ENCODE measurements around the gene MED8. TPM values are rescaled to one million over a fixed set of nuclear protein-coding genes. Genes with fewer than 3 reads are reported as not detected.

The MED8 gene
- total RNA-seq, 1 experiment from 2014 or later: 61.6 TPM

DNA sequence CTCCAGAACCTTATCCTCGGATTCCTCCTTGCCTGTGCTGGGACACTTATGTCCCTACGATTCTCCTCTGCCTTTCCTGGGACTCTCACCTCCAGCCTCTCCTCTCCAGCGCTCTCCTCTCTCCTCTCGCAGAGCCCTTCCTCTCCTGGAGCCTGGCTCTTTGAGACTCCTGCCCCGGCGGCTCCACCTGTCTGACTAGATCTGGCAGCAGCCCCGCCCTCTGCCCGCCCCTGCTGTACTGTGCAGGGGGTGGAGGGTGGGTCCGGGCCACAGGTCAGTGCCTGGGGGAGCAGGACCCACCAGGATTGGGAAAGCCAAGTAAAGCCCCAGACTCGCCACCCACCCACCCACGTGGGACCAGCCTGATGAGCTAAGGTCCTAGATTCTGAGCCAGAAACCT, 23.4 kb downstream of the MED8 start:
- Mint-ChIP-seq H3K9me3 (ENCODE audit: unreplicated experiment) (no peaks in the 10 kb centered on the region), H3K27me3 (ENCODE audit: insufficient read depth, unreplicated experiment) (no peaks in the 10 kb centered on the region), H3K4me1 (ENCODE audit: insufficient read depth, unreplicated experiment) (peaks cover 44% of the 10 kb centered on the region), H3K4me3 (ENCODE audit: unreplicated experiment) (peak overlapping the region; percentile 87), H3K36me3 (ENCODE audit: insufficient read depth, unreplicated experiment) (peaks cover 35% of the 10 kb centered on the region), H3K27ac (ENCODE audit: low read depth, unreplicated experiment) (peak overlapping the region; percentile 84)
- intact Hi-C loops (cut with micrococcal nuclease): no loop called here
- no peak for TF ChIP-seq CTCF (IDR thresholded peaks at IDR 0.05; ENCODE audit: unreplicated experiment)
- no TSS peak for BruUV-seq (replicated peaks)
- POLR2A ChIA-PET: interaction anchor here (0.9 to 4.9 kb wide), 3 partner anchors 8 to 347 kb away, joined by 3 to 69 read pairs (median 41); partner anchors contain the start of genes CDC20, MED8 and SZT2
- peak; percentile 49 for DNase-seq (ENCODE audit: unreplicated experiment)
- CTCF ChIA-PET: interaction anchor here (0.6 to 1.2 kb wide), 2 partner anchors 8 to 134 kb away, joined by 3 read pairs; partner anchors contain the start of gene CDC20

- Mint-ChIP-seq H3K9me3 (ENCODE audit: unreplicated experiment) (no peaks in the 10 kb centered on the region), H3K4me1 (ENCODE audit: insufficient read depth, unreplicated experiment) (peaks cover 46% of the 10 kb centered on the region), H3K36me3 (ENCODE audit: insufficient read depth, unreplicated experiment) (peaks cover 37% of the 10 kb centered on the region), H3K27me3 (ENCODE audit: insufficient read depth, unreplicated experiment) (no peaks in the 10 kb centered on the region), H3K4me3 (ENCODE audit: unreplicated experiment) (peak overlapping the region; percentile 87), H3K27ac (ENCODE audit: low read depth, unreplicated experiment) (peak overlapping the region; percentile 84)
- intact Hi-C loops (cut with micrococcal nuclease): no loop called here
- DNase-seq (ENCODE audit: unreplicated experiment): no peak
- no peak for TF ChIP-seq CTCF (IDR thresholded peaks at IDR 0.05; ENCODE audit: unreplicated experiment)
- no TSS peak for BruUV-seq (replicated peaks)
- POLR2A ChIA-PET: interaction anchor here (0.9 to 4.9 kb wide), 3 partner anchors 7 to 347 kb away, joined by 3 to 69 read pairs (median 41); partner anchors contain the start of genes CDC20, MED8 and SZT2
- CTCF ChIA-PET: interaction anchor here (1.2 kb wide), 1 partner anchor 7 kb away, joined by 3 read pairs; the partner anchor contains the start of gene CDC20
Observed at GRCh38 chr1:43365678-43366077, 23.9 kb downstream of the MED8 start.

GRCh38 chr1:43363935-43364525, 25.6 kb downstream of the MED8 start:
- intact Hi-C loops (cut with micrococcal nuclease): no loop called here
- CTCF ChIA-PET: interaction anchor here (0.7 kb wide), 1 partner anchor 35 kb away, joined by 4 read pairs; no protein-coding TSS in a partner anchor
- no peaks in the 10 kb centered on the region for H3K27me3 Mint-ChIP-seq (ENCODE audit: insufficient read depth, unreplicated experiment)
- H3K36me3 Mint-ChIP-seq (ENCODE audit: insufficient read depth, unreplicated experiment): peaks cover 37% of the 10 kb centered on the region
- no peaks in the 10 kb centered on the region for H3K9me3 Mint-ChIP-seq (ENCODE audit: unreplicated experiment)
- H3K27ac Mint-ChIP-seq (ENCODE audit: low read depth, unreplicated experiment): no peak overlapping the region
- BruUV-seq (replicated peaks): TSS peak; percentile 39
- peaks cover 55% of the 10 kb centered on the region for H3K4me1 Mint-ChIP-seq (ENCODE audit: insufficient read depth, unreplicated experiment)
- TF ChIP-seq CTCF (IDR thresholded peaks at IDR 0.05; ENCODE audit: unreplicated experiment): no peak
- POLR2A ChIA-PET: no interaction called here
- DNase-seq (ENCODE audit: unreplicated experiment): no peak
- H3K4me3 Mint-ChIP-seq (ENCODE audit: unreplicated experiment): no peak overlapping the region

GRCh38 chr1:43363283-43363934, 26.2 kb downstream of the MED8 start:
- ChIA-PET POLR2A (no interaction called here), CTCF (interaction anchor here (0.5 to 0.7 kb wide), 2 partner anchors 36 to 57 kb away, joined by 3 to 4 read pairs; no protein-coding TSS in a partner anchor)
- Mint-ChIP-seq H3K27me3 (ENCODE audit: insufficient read depth, unreplicated experiment) (no peaks in the 10 kb centered on the region), H3K4me1 (ENCODE audit: insufficient read depth, unreplicated experiment) (peaks cover 52% of the 10 kb centered on the region), H3K4me3 (ENCODE audit: unreplicated experiment) (no peak overlapping the region), H3K36me3 (ENCODE audit: insufficient read depth, unreplicated experiment) (peaks cover 37% of the 10 kb centered on the region), H3K9me3 (ENCODE audit: unreplicated experiment) (no peaks in the 10 kb centered on the region), H3K27ac (ENCODE audit: low read depth, unreplicated experiment) (no peak overlapping the region)
- intact Hi-C loops (cut with micrococcal nuclease): no loop called here
- no peak for TF ChIP-seq CTCF (IDR thresholded peaks at IDR 0.05; ENCODE audit: unreplicated experiment)
- no peak for DNase-seq (ENCODE audit: unreplicated experiment)
- no TSS peak for BruUV-seq (replicated peaks)
